MCF 10A (cell line): ENCODE results near the gene C5orf46. TPM values are rescaled to one million over a fixed set of nuclear protein-coding genes. Genes with fewer than 3 reads are reported as not detected.

Experiments
- BruUV-seq: library from RNA; stranded (reverse); fragments of 400-500 nt; replicated peaks from 2 replicates; lab custom pipeline; 2021; lab: Mats Ljungman, UMichigan
- CTCF ChIA-PET: fragments of 300-600 bp; sonication (Branson Sonifier 250); formaldehyde crosslinking; extraction: SDS; loops from one replicate; lab custom pipeline; 2021; ENCODE audit warnings: antibody characterized with exemption, inconsistent platforms; lab: Yijun Ruan, JAX
- POLR2A ChIA-PET: fragments of 300-600, 350-650 bp; sonication (Branson Sonifier 250); formaldehyde crosslinking; extraction: SDS; loops from one replicate; lab custom pipeline; 2020; ENCODE audit warnings: antibody characterized with exemption, inconsistent platforms; lab: Yijun Ruan, JAX
- DNase-seq: peaks from one replicate; pipeline ENCODE4 v3.0.0-alpha.2; 2018; ENCODE audit not compliant: unreplicated experiment
- H3K27ac Mint-ChIP-seq: one replicate; pipeline ENCODE4 v1.8.0; 2022; ENCODE audit warnings: mild to moderate bottlenecking, low read depth, mixed read lengths; ENCODE audit not compliant: unreplicated experiment
- H3K27me3 Mint-ChIP-seq: one replicate; pipeline ENCODE4 v1.8.0; 2022; ENCODE audit warnings: mixed read lengths; ENCODE audit not compliant: insufficient read depth, unreplicated experiment
- H3K36me3 Mint-ChIP-seq: one replicate; pipeline ENCODE4 v1.8.0; 2022; ENCODE audit warnings: mild to moderate bottlenecking, moderate library complexity, mixed read lengths; ENCODE audit not compliant: insufficient read depth, unreplicated experiment
- H3K4me1 Mint-ChIP-seq: one replicate; pipeline ENCODE4 v1.8.0; 2022; ENCODE audit warnings: mixed read lengths; ENCODE audit not compliant: insufficient read depth, unreplicated experiment
- H3K4me3 Mint-ChIP-seq: one replicate; pipeline ENCODE4 v1.8.0; 2022; ENCODE audit warnings: mild to moderate bottlenecking, moderate library complexity, mixed read lengths; ENCODE audit not compliant: unreplicated experiment
- H3K9me3 Mint-ChIP-seq: one replicate; pipeline ENCODE4 v1.8.0; 2022; ENCODE audit warnings: mixed read lengths; ENCODE audit not compliant: unreplicated experiment
- CTCF ChIP-seq: fragments of 200-600 bp; IDR thresholded peaks from one replicate; pipeline ENCODE4 v1.8.0; 2022; ENCODE audit warnings: antibody characterized with exemption, mild to moderate bottlenecking; ENCODE audit not compliant: unreplicated experiment
- intact Hi-C: fragments of 100-400 bp; cut with micrococcal nuclease; formaldehyde crosslinking; loops from 2 replicates; pipeline ENCODE4 v1.14.1; 2022
- total RNA-seq: library from RNA; stranded (reverse); gene quantifications from 2 replicates; pipeline ENCODE4 v1.2.3, GENCODE V29; 2022

The C5orf46 gene
- total RNA-seq, 1 experiment from 2014 or later: 5.7 TPM

DNA sequence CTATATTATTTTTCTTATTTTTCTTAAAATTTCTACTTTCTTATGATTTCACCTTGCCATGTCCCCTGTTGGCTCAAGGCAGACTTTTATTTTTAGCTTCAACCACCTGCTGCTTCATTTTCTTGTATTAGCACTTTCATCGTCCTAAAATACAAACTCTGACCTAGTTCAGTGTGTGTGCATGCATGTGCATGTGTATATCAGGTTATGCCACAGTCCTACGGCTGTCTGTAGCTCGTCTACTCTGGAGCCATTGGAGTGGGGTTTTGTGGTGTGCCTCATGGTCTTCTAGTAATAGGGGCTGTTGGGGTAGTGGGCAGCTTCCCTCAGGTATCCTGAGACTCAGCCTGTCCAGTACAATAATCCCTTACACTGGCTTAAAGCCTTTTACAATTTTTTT is 61.5 kb downstream of the C5orf46 start:
- H3K4me1 Mint-ChIP-seq: no peaks in the 10 kb centered on the region
- H3K9me3 Mint-ChIP-seq: no peaks in the 10 kb centered on the region
- H3K27me3 Mint-ChIP-seq: peaks cover 34% of the 10 kb centered on the region
- no peak overlapping the region for H3K27ac Mint-ChIP-seq
- TF ChIP-seq CTCF: no peak
- intact Hi-C loops: no loop called here
- ChIA-PET CTCF (interaction anchor here (0.7 to 12.4 kb wide), 7 partner anchors 12 to 607 kb away, joined by 3 to 136 read pairs (median 4); no protein-coding TSS in a partner anchor), POLR2A (interaction anchor here (0.7 to 1.2 kb wide), 3 partner anchors 9 to 433 kb away, joined by 3 read pairs; no protein-coding TSS in a partner anchor)
- no peaks in the 10 kb centered on the region for H3K36me3 Mint-ChIP-seq
- BruUV-seq: no TSS peak
- no peak for DNase-seq
- H3K4me3 Mint-ChIP-seq: no peak overlapping the region

GRCh38 chr5:147842869-147843268 is 63.5 kb downstream of the C5orf46 start:
- Mint-ChIP-seq H3K27me3 (peaks cover 23% of the 10 kb centered on the region), H3K4me1 (peaks cover 5% of the 10 kb centered on the region), H3K4me3 (no peak overlapping the region), H3K36me3 (no peaks in the 10 kb centered on the region), H3K27ac (no peak overlapping the region), H3K9me3 (peaks cover 7% of the 10 kb centered on the region)
- POLR2A ChIA-PET: interaction anchor here (0.6 to 1.4 kb wide), 2 partner anchors 12 to 274 kb away, joined by 3 to 4 read pairs; partner anchors contain the start of gene SPINK1
- no peak for DNase-seq
- intact Hi-C loops: no loop called here
- BruUV-seq: no TSS peak
- CTCF ChIA-PET: interaction anchor here (1.7 to 12.4 kb wide), 3 partner anchors 14 to 215 kb away, joined by 8 to 136 read pairs (median 15); no protein-coding TSS in a partner anchor
- no peak for TF ChIP-seq CTCF

Other genes starting within 250 kb of the C5orf46 start
- gene JAKMIP2, start 123.8 kb downstream of the C5orf46 start, total RNA-seq: not detected in 2 replicates
- 1.5 and 4.0 TPM in 2 replicates for gene SPINK1, start 74.9 kb downstream of the C5orf46 start, total RNA-seq
- not detected in 2 replicates for gene SCGB3A2, start 27.8 kb downstream of the C5orf46 start, total RNA-seq
- 0.96 and 3.1 TPM in 2 replicates for gene SPINK5, start 157.4 kb upstream of the C5orf46 start, total RNA-seq